Measurements from ENCODE around the gene XRCC4. TPM values are rescaled to one million over a fixed set of nuclear protein-coding genes. Genes with fewer than 3 reads are reported as not detected.
"Not testable (repeated sequence)": the region's sequence is repeated elsewhere in the genome, so short reads cannot be mapped to it uniquely, and the experiment has no call there.

XRCC4 gene
- polyA plus RNA-seq, 1 donor from 2014 or later: 22.9 TPM

- H3K9me3 ChIP-seq (ENCODE audit: low read length): no peaks in the 10 kb centered on the region
- H3K9ac ChIP-seq (ENCODE audit: low read length): no peak overlapping the region
- TF ChIP-seq REST (IDR thresholded peaks at IDR 0.05; ENCODE audit: borderline replicate concordance): no peak
- TF ChIP-seq TAF1 (IDR thresholded peaks at IDR 0.05; ENCODE audit: low read depth): no peak
- no peak for TF ChIP-seq EP300 (conservative IDR thresholded peaks at IDR 0.05; ENCODE audit: poor library complexity, severe bottlenecking)
- no peak for TF ChIP-seq CTCF (IDR thresholded peaks at IDR 0.05; ENCODE audit: poor library complexity, severe bottlenecking)
- no peak for TF ChIP-seq POLR2AphosphoS5 (IDR thresholded peaks at IDR 0.05)
- TF ChIP-seq EZH2 (IDR thresholded peaks at IDR 0.05; ENCODE audit: borderline replicate concordance, insufficient read depth, low read length, poor library complexity, severe bottlenecking): no peak
- TF ChIP-seq SMC3 (conservative IDR thresholded peaks at IDR 0.05; ENCODE audit: poor library complexity): no peak
- no peak for TF ChIP-seq RAD21 (conservative IDR thresholded peaks at IDR 0.05)
- TF ChIP-seq MXI1 (conservative IDR thresholded peaks at IDR 0.05; ENCODE audit: poor library complexity, severe bottlenecking): no peak
- H3K9me2 ChIP-seq (ENCODE audit: insufficient read depth, low read length): no peaks in the 10 kb centered on the region
- H3K27me3 ChIP-seq (ENCODE audit: insufficient read depth, low read depth, low read length): no peaks in the 10 kb centered on the region
- H3K4me3 ChIP-seq (ENCODE audit: low read length): no peak overlapping the region
- H3K4me2 ChIP-seq (ENCODE audit: low read length): no peak overlapping the region
- no peaks in the 10 kb centered on the region for H3K79me2 ChIP-seq (replicated peaks; ENCODE audit: insufficient read depth, low read length)
- no peak overlapping the region for H2AFZ ChIP-seq (ENCODE audit: low read depth, low read length)
- H4K20me1 ChIP-seq (ENCODE audit: insufficient read depth): no peaks in the 10 kb centered on the region
- no peaks in the 10 kb centered on the region for H3F3A ChIP-seq (ENCODE audit: insufficient read depth, low read length, poor library complexity, severe bottlenecking)
- no peak overlapping the region for H3K27ac ChIP-seq (ENCODE audit: low read length)
- no peaks in the 10 kb centered on the region for H3K36me3 ChIP-seq (ENCODE audit: insufficient read depth, low read length)
These were observed 74.5 kb downstream of the XRCC4 start for GRCh38 chr5:83151821-83152220.

GRCh38 chr5:83152996-83153395 is 75.6 kb downstream of the XRCC4 start:
- H3F3A ChIP-seq (ENCODE audit: insufficient read depth, low read length, poor library complexity, severe bottlenecking); H3K27me3 ChIP-seq (ENCODE audit: insufficient read depth, low read depth, low read length); H3K27ac ChIP-seq (ENCODE audit: low read length); H3K9me2 ChIP-seq (ENCODE audit: insufficient read depth, low read length); H4K20me1 ChIP-seq (ENCODE audit: insufficient read depth); H3K9me3 ChIP-seq (ENCODE audit: low read length); H3K4me2 ChIP-seq (ENCODE audit: low read length); H3K9ac ChIP-seq (ENCODE audit: low read length); H3K36me3 ChIP-seq (ENCODE audit: insufficient read depth, low read length); H3K4me3 ChIP-seq (ENCODE audit: low read length); H2AFZ ChIP-seq (ENCODE audit: low read depth, low read length); H3K79me2 ChIP-seq (replicated peaks; ENCODE audit: insufficient read depth, low read length): not testable (repeated sequence)

- Histone ChIP-seq H3K9me3 (ENCODE audit: low read length) (no peaks in the 10 kb centered on the region), H3K9ac (ENCODE audit: low read length) (no peak overlapping the region), H3F3A (ENCODE audit: insufficient read depth, low read length, poor library complexity, severe bottlenecking) (no peaks in the 10 kb centered on the region), H3K4me2 (ENCODE audit: low read length) (no peak overlapping the region), H3K27me3 (ENCODE audit: insufficient read depth, low read depth, low read length) (no peaks in the 10 kb centered on the region), H3K79me2 (replicated peaks; ENCODE audit: insufficient read depth, low read length) (no peaks in the 10 kb centered on the region), H3K9me2 (ENCODE audit: insufficient read depth, low read length) (no peaks in the 10 kb centered on the region), H3K36me3 (ENCODE audit: insufficient read depth, low read length) (no peaks in the 10 kb centered on the region), H3K27ac (ENCODE audit: low read length) (no peak overlapping the region), H2AFZ (ENCODE audit: low read depth, low read length) (no peak overlapping the region), H4K20me1 (ENCODE audit: insufficient read depth) (no peaks in the 10 kb centered on the region), H3K4me3 (ENCODE audit: low read length) (no peak overlapping the region)
- TF ChIP-seq EP300 (conservative IDR thresholded peaks at IDR 0.05; ENCODE audit: poor library complexity, severe bottlenecking) (no peak), EZH2 (IDR thresholded peaks at IDR 0.05; ENCODE audit: borderline replicate concordance, insufficient read depth, low read length, poor library complexity, severe bottlenecking) (no peak), TAF1 (IDR thresholded peaks at IDR 0.05; ENCODE audit: low read depth) (no peak), POLR2AphosphoS5 (IDR thresholded peaks at IDR 0.05) (no peak), MXI1 (conservative IDR thresholded peaks at IDR 0.05; ENCODE audit: poor library complexity, severe bottlenecking) (no peak), SMC3 (conservative IDR thresholded peaks at IDR 0.05; ENCODE audit: poor library complexity) (no peak), CTCF (IDR thresholded peaks at IDR 0.05; ENCODE audit: poor library complexity, severe bottlenecking) (no peak), REST (IDR thresholded peaks at IDR 0.05; ENCODE audit: borderline replicate concordance) (no peak)
These were observed 78.7 kb downstream of the XRCC4 start for GRCh38 chr5:83156001-83156400.
